ENCODE results near the gene MAPK8.

The MAPK8 gene

DNA sequence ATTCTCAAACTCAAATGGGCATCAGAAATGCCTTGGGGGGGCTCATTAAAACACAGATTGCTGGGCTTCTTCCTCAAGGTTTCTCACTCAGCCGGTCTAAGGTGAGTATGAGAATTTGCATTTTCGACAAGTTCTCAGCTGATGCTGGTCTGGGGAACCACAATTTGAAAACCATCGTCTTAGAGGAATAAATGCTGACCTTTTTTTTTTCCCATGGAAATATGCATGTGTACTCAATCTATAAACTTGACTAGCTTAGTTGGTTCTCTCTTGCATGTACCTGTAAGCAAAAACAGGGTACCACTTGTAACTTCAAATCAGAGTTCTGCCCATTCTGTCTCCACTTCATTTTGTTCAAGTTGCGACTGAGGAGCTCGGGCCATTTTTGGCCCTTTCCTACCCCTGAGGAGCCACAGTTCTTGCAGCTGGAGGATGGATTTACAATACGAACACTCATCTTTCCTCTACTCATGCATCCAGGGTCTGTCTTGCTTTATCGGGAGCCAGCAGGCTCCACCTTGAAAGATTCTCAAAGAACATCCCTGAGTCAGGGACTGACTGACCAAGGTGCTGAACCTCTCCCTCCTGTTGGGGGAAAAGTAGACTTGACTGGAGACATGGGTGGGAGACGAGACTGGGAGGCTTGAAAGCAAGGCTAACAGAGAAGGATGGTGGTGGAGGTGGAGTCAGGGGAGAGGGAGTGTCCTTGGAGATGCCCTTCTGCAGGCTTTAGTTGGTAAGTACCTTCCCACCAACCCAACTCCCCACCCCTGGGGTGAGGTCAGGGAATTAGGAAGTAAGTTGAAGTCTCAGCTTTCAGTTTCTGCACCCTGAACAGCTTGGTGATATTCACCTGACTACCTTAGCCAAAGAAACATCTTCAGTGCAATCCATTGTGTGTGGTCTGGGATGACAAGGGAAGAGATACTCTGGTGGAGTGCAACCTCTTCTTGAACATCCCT is 3.7 kb upstream of the MAPK8 start:
- no peak overlapping the region for H3K4ac ChIP-seq (ENCODE audit: low read depth, low read length)
- no peak overlapping the region for H3K4me3 ChIP-seq (ENCODE audit: low read length)
- H2AK5ac ChIP-seq (ENCODE audit: low read length): no peak overlapping the region
- no peak overlapping the region for H3K4me2 ChIP-seq (ENCODE audit: low read length)
- H3K36me3 ChIP-seq (ENCODE audit: control insufficient read depth, insufficient read depth, low read length): no peaks in the 10 kb centered on the region
- no peak overlapping the region for H2BK15ac ChIP-seq (replicated peaks; ENCODE audit: low read depth)
- H2BK120ac ChIP-seq (ENCODE audit: low read depth, low read length): no peak overlapping the region
- H3K18ac ChIP-seq (ENCODE audit: low read length): no peak overlapping the region
- H3K79me1 ChIP-seq (ENCODE audit: low read length): no peaks in the 10 kb centered on the region
- peaks cover 3% of the 10 kb centered on the region for H3K4me1 ChIP-seq (ENCODE audit: control insufficient read depth, low read depth, low read length)
- no peak overlapping the region for H3K56ac ChIP-seq (ENCODE audit: low read length)
- no peak overlapping the region for H2BK5ac ChIP-seq (ENCODE audit: low read length)
- no peak overlapping the region for H3K27ac ChIP-seq (ENCODE audit: low read depth, low read length)
- no CpG with 5 or more reads among the region's 8 CpGs for WGBS (ENCODE audit: extremely low coverage, insufficient coverage, low lambda C conversion rate)
- H4K5ac ChIP-seq (ENCODE audit: low read length): no peak overlapping the region
- H4K8ac ChIP-seq (ENCODE audit: low read depth, low read length): no peak overlapping the region
- no peak overlapping the region for H3K9ac ChIP-seq (ENCODE audit: low read length)
- H3K23ac ChIP-seq (ENCODE audit: low read length): no peak overlapping the region
- H3K79me2 ChIP-seq (ENCODE audit: control insufficient read depth, insufficient read depth, low read length): peaks cover 5% of the 10 kb centered on the region
- DNase-seq: no peak
- H3K27me3 ChIP-seq (ENCODE audit: insufficient read depth, low read length, poor library complexity): no peaks in the 10 kb centered on the region

DNA sequence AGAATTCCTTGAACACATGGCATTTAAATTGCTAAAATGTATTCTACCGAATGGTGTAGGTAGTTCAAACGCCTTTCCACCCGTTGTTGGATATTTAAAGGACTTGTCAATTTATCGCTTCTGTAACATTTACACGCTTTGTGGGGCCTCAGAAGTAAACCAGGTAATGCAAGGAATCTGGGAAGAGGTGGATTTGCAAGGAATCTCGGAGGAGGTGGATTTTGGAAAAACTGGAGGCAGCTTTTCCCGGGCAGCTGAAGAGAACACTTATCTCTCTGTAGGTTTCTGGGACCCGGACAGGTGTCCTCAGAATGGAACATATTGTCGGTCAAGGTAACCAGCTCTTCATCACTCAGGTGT is 592 bp upstream of the MAPK8 start:
- H3K79me1 ChIP-seq (ENCODE audit: low read length): no peaks in the 10 kb centered on the region
- H3K4me2 ChIP-seq (ENCODE audit: low read length): peak overlapping the region; percentile 43
- H3K27ac ChIP-seq (ENCODE audit: low read depth, low read length): no peak overlapping the region
- no peaks in the 10 kb centered on the region for H3K27me3 ChIP-seq (ENCODE audit: insufficient read depth, low read length, poor library complexity)
- WGBS (ENCODE audit: extremely low coverage, insufficient coverage, low lambda C conversion rate): no CpG with 5 or more reads among the region's 9 CpGs
- no peaks in the 10 kb centered on the region for H3K36me3 ChIP-seq (ENCODE audit: control insufficient read depth, insufficient read depth, low read length)
- no peak overlapping the region for H3K4ac ChIP-seq (ENCODE audit: low read depth, low read length)
- no peak overlapping the region for H2BK15ac ChIP-seq (replicated peaks; ENCODE audit: low read depth)
- H4K5ac ChIP-seq (ENCODE audit: low read length): no peak overlapping the region
- no peak overlapping the region for H3K23ac ChIP-seq (ENCODE audit: low read length)
- no peak overlapping the region for H2AK5ac ChIP-seq (ENCODE audit: low read length)
- H3K4me1 ChIP-seq (ENCODE audit: control insufficient read depth, low read depth, low read length): peaks cover 3% of the 10 kb centered on the region
- no peak overlapping the region for H2BK120ac ChIP-seq (ENCODE audit: low read depth, low read length)
- no peak overlapping the region for H3K4me3 ChIP-seq (ENCODE audit: low read length)
- H4K8ac ChIP-seq (ENCODE audit: low read depth, low read length): no peak overlapping the region
- peak overlapping the region; percentile 20 for H3K9ac ChIP-seq (ENCODE audit: low read length)
- no peak overlapping the region for H3K18ac ChIP-seq (ENCODE audit: low read length)
- no peak overlapping the region for H2BK5ac ChIP-seq (ENCODE audit: low read length)
- peaks cover 15% of the 10 kb centered on the region for H3K79me2 ChIP-seq (ENCODE audit: control insufficient read depth, insufficient read depth, low read length)
- H3K56ac ChIP-seq (ENCODE audit: low read length): peak overlapping the region; percentile 46
- DNase-seq: no peak

DNA sequence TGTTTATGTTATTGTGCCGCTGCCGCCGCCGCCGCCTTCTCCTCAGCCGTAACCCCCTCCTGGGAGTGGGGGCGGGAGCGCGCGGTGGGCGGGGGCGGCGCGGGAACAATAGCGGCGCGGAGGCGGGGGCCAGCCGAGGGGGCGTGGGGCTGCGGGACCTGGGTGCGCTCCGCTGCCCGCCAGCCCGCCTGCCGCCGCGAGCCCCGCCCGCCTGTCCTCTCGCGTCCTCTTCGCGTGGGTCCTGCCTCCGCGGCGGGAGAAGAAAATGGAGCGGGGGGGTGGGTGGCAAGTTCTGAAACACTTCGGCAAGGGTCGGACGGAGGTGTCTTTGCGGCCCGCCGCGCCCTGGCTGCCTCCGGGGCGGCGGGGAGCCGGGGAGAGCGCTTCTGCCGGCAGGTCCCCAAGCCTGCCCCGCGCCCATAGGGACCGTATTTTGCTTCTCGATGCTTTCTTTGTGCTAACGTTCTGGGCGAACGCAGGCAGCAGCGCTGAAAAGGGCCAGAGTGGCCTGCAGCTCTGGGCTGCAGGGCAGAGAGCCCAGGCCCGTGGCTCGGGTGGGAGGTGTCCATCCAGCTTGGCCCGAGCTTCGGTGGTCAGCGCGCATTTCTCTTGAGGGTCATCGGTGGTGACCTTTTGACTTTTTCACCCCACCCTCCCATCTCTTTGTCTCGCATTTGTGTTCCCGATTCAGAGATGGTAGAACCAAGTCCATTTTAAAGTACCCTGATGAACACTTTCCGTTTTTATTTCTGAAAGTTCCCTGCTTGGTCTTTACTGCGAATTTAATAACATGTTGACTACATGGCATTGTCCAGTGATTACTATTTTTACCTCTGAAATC is 613 bp downstream of the MAPK8 start:
- Histone ChIP-seq H3K27ac (ENCODE audit: low read depth, low read length) (peak overlapping the region; percentile 85), H3K79me2 (ENCODE audit: control insufficient read depth, insufficient read depth, low read length) (peaks cover 17% of the 10 kb centered on the region), H3K27me3 (ENCODE audit: insufficient read depth, low read length, poor library complexity) (no peaks in the 10 kb centered on the region), H4K8ac (ENCODE audit: low read depth, low read length) (no peak overlapping the region), H2AK5ac (ENCODE audit: low read length) (no peak overlapping the region), H3K23ac (ENCODE audit: low read length) (peak overlapping the region; percentile 59), H2BK15ac (replicated peaks; ENCODE audit: low read depth) (no peak overlapping the region), H4K5ac (ENCODE audit: low read length) (no peak overlapping the region), H3K36me3 (ENCODE audit: control insufficient read depth, insufficient read depth, low read length) (no peaks in the 10 kb centered on the region), H3K56ac (ENCODE audit: low read length) (peak overlapping the region; percentile 93), H3K4me1 (ENCODE audit: control insufficient read depth, low read depth, low read length) (peaks cover 3% of the 10 kb centered on the region), H3K4ac (ENCODE audit: low read depth, low read length) (peak overlapping the region; percentile 75), H2BK5ac (ENCODE audit: low read length) (no peak overlapping the region), H3K4me3 (ENCODE audit: low read length) (peak overlapping the region; percentile 86), H3K18ac (ENCODE audit: low read length) (peak overlapping the region; percentile 76), H3K79me1 (ENCODE audit: low read length) (no peaks in the 10 kb centered on the region), H3K4me2 (ENCODE audit: low read length) (peak overlapping the region; percentile 22), H3K9ac (ENCODE audit: low read length) (peak overlapping the region; percentile 89), H2BK120ac (ENCODE audit: low read depth, low read length) (no peak overlapping the region)
- peak; percentile 67 for DNase-seq
- no CpG with 5 or more reads among the region's 70 CpGs for WGBS (ENCODE audit: extremely low coverage, insufficient coverage, low lambda C conversion rate)

DNA sequence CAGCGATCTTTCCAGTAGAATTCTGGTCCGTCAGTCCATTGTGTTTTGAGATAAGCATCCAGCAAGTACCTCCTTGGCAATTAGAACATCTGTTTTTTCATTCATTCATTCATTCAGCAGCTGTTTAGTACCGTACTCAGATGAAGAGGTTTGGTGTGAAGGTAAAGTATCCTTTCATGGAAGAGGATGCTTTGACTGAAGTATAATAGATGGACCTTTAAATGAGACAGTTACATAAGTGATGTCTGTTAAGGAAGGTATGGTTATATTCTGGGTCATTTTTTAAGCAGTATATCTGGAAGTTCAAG is 1.2 kb downstream of the MAPK8 start:
- Histone ChIP-seq H2BK15ac (replicated peaks; ENCODE audit: low read depth) (no peak overlapping the region), H4K8ac (ENCODE audit: low read depth, low read length) (no peak overlapping the region), H3K27ac (ENCODE audit: low read depth, low read length) (no peak overlapping the region)

DNA sequence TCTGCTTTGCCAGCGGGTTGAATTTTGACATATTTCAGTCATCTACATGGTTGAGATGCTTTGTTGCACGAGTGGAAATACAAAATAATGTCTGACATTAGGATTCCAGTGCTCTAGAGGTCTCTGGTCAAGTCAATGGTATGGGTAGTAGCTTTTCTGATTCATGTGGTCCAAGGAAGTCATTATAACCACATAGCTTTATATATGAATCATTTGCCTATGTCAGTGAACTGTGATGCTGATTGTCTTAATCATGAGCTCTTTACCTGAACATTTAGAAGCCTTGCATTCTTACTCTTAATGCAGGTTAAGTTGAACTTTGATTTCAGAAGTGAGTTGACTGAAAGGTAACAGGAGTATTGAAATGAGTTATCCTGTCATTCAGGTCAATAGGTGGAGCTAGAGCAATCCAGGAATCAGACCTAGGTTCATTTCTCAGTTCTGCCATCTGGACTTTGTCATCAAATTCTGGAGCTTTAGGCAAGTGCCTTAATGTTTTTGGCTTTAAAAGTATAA is 3.3 kb downstream of the MAPK8 start:
- no peak overlapping the region for H2BK15ac ChIP-seq (replicated peaks; ENCODE audit: low read depth)
- H3K36me3 ChIP-seq (ENCODE audit: control insufficient read depth, insufficient read depth, low read length): no peaks in the 10 kb centered on the region
- no peak overlapping the region for H3K4ac ChIP-seq (ENCODE audit: low read depth, low read length)
- no peak overlapping the region for H3K27ac ChIP-seq (ENCODE audit: low read depth, low read length)
- H3K27me3 ChIP-seq (ENCODE audit: insufficient read depth, low read length, poor library complexity): no peaks in the 10 kb centered on the region
- H3K4me3 ChIP-seq (ENCODE audit: low read length): no peak overlapping the region
- WGBS (ENCODE audit: extremely low coverage, insufficient coverage, low lambda C conversion rate): no CpG with 5 or more reads among the region's 2 CpGs
- H3K18ac ChIP-seq (ENCODE audit: low read length): no peak overlapping the region
- H3K56ac ChIP-seq (ENCODE audit: low read length): no peak overlapping the region
- no peak for DNase-seq
- no peak overlapping the region for H3K9ac ChIP-seq (ENCODE audit: low read length)
- H3K4me2 ChIP-seq (ENCODE audit: low read length): no peak overlapping the region
- H3K4me1 ChIP-seq (ENCODE audit: control insufficient read depth, low read depth, low read length): peaks cover 3% of the 10 kb centered on the region
- H2BK5ac ChIP-seq (ENCODE audit: low read length): no peak overlapping the region
- no peak overlapping the region for H4K5ac ChIP-seq (ENCODE audit: low read length)
- no peak overlapping the region for H2BK120ac ChIP-seq (ENCODE audit: low read depth, low read length)
- H2AK5ac ChIP-seq (ENCODE audit: low read length): no peak overlapping the region
- no peak overlapping the region for H4K8ac ChIP-seq (ENCODE audit: low read depth, low read length)
- peaks cover 2% of the 10 kb centered on the region for H3K79me1 ChIP-seq (ENCODE audit: low read length)
- peaks cover 25% of the 10 kb centered on the region for H3K79me2 ChIP-seq (ENCODE audit: control insufficient read depth, insufficient read depth, low read length)
- no peak overlapping the region for H3K23ac ChIP-seq (ENCODE audit: low read length)

More for the DNA sequence above, 1.2 kb downstream of the MAPK8 start:
- Histone ChIP-seq H3K27me3 (ENCODE audit: insufficient read depth, low read length, poor library complexity) (no peaks in the 10 kb centered on the region), H2BK5ac (ENCODE audit: low read length) (no peak overlapping the region), H3K4me3 (ENCODE audit: low read length) (peak overlapping the region; percentile 86), H3K79me1 (ENCODE audit: low read length) (no peaks in the 10 kb centered on the region), H3K9ac (ENCODE audit: low read length) (peak overlapping the region; percentile 89), H2BK120ac (ENCODE audit: low read depth, low read length) (no peak overlapping the region), H3K79me2 (ENCODE audit: control insufficient read depth, insufficient read depth, low read length) (peaks cover 17% of the 10 kb centered on the region), H3K4ac (ENCODE audit: low read depth, low read length) (no peak overlapping the region), H4K5ac (ENCODE audit: low read length) (no peak overlapping the region), H2AK5ac (ENCODE audit: low read length) (no peak overlapping the region), H3K4me1 (ENCODE audit: control insufficient read depth, low read depth, low read length) (peaks cover 3% of the 10 kb centered on the region), H3K23ac (ENCODE audit: low read length) (no peak overlapping the region), H3K36me3 (ENCODE audit: control insufficient read depth, insufficient read depth, low read length) (no peaks in the 10 kb centered on the region), H3K56ac (ENCODE audit: low read length) (peak overlapping the region; percentile 93), H3K18ac (ENCODE audit: low read length) (no peak overlapping the region), H3K4me2 (ENCODE audit: low read length) (peak overlapping the region; percentile 22)
- DNase-seq: no peak
- no CpG with 5 or more reads among the region's 3 CpGs for WGBS (ENCODE audit: extremely low coverage, insufficient coverage, low lambda C conversion rate)
